ENCODE data around the gene TOP3A.
A peak's percentile ranks its signal among the peaks of the same experiment; 100 is the strongest.

TOP3A gene

DNA sequence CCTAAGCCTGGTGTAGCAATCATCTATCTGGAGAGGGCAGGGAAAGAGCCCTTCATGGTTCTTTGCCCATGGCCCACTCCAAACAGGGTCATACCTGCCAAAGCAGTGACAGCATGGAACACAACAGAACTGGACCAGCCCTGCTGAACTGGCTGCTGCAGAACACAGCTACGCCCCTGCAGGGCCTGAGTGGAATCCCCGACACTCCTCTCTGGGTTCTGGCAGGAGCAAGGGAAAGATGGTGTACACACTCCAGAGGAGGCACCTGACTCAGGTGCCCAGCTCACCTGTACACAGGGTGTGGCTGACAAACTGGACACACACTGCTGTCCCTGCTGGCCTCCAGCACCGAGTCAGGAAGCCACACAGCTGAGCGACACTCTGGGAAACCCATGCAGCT lies 34.5 kb downstream of the TOP3A start:
- DNase-seq (ENCODE audit: low read depth in 2 of 2) = no peak

DNA sequence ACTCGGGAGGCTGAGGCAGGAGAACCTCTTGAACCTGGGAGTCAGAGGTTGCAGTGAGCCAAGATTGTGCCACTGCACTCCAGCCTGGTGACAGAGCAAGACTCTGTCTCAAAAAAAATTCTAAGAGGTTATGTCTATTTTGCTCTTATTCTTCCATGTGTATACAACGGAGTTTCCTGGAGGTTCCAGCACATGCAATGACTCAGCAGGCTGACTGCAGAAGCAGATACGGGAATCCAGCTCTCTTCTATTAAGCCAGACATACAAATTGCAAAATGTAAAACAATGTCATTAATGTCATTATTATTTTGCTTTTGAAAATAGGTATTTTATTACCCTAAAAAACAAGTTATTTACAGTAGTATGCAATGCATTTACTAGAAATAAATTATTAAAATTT lies 35.9 kb downstream of the TOP3A start:
- no peak for DNase-seq (ENCODE audit: low read depth in 2 of 2)

DNA sequence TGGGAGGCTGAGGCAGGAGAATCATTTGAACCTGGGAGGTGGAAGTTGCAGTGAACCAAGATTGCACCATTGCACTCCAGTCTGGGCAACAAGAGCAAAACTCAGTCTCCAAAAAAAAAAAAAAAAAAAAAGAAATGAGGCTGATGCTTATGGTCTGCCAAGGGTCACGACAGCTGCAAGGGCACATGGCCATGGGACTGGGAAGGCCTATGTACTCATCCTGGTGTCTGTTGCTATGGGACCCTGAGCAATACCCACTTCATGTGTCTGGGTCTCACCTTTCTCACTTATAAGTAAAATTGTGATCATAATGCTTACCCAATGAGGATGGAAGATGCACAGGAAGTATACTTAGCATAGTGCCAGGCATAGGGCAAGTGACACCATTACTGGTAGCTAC lies 37.7 kb downstream of the TOP3A start:
- DNase-seq (ENCODE audit: low read depth in 2 of 2) = no peak

DNA sequence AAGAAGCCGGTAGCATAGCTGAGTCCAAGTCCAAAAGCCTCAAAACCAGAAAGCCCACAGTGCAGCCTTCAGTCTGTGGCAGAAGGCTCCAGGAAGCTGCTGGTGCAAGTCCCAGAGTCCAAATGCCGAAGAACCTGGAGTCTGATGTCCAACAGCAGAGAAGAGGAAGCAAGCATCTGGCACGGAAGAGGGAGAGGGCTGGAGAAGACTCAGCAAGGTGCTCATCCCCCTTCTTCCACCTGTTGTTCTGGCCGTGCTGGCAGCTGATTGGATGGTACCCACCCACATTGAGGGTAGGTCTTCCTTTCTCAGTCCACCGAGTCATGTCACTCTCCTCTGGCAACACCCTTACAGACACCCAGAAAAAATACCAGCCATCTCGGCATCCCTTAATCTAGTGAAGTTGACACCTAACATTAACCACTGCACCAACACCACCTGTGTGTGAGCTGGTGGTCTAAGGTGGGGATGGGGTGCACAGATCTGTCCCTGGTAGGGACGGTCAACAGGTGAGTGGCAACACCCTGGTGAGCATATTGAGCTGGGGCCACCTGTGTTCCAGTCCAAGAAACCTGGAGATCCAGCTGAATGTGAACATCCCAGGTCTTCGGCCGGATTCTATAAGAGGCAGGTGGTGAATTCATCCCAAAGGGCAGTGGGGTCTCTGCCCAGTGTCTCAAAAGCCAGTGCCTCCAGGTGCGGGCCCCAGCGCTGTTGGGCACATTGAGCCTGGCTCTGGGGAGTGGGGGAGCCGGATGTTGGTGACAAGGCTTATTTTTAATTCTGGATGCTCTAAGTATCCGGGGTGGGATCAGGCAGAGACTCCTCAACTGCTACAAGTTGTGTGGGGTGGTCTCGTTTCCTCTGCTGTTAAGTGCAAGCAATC lies 44.5 kb downstream of the TOP3A start:
- no peak for DNase-seq (ENCODE audit: low read depth in 2 of 2)

DNA sequence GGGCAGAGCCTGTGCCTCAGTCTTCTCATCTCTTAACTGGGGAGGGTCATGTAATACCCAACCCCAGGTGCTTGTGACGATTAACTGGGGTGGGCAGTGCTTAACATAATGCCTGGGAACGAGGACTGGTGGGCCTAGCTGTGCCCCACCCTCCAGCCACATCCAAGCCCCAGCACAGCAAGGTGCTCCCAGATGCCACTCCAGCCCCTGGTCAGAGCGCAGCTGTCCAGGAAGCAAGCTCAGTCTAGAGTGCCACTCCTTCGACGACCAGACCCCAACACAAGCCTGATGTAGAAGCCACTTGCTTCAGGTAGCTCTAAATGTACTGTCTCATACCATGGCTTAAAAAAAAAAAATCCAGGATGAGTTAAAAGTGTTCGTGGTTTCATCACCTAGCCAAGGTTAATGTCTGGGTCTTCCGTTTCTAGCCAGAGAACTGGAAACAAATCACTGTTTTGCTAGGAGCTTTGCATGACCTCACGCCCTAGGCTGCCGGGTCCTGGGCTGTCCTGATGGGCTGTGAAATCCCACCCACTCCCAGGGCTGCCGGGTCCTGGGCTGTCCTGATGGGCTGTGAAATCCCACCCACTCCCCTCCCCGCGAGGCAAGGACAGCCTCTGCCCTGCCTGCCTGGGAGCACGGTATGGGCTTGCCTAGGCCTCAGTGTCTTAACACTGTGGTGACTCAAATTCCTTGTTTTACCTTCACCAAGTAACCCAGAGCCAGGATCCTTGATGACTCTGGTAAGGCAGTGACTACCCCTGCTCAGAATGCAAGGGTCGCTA lies 46.7 kb downstream of the TOP3A start:
- no peak for DNase-seq (ENCODE audit: low read depth in 2 of 2)

DNA sequence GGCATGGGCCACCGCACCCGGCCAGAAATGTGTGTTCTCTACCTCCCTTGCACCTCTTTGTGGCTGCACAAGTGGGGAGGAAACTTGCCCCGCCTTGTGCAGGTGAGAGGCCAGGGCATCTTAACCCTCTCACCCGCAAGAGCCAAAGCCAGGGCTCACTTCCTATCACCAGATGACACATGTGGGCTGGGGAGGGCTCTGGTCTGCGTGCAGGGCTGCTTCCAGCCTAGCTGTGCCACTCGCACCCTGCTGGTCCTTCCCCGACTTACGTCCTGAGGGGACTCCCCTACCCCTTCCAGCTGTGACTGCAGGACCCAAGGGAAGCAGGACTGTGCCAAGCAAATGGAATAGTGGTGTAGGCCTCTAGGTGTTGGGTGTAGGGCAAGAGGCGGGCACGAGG lies 47.4 kb downstream of the TOP3A start:
- DNase-seq (ENCODE audit: low read depth in 2 of 2) = no peak

DNA sequence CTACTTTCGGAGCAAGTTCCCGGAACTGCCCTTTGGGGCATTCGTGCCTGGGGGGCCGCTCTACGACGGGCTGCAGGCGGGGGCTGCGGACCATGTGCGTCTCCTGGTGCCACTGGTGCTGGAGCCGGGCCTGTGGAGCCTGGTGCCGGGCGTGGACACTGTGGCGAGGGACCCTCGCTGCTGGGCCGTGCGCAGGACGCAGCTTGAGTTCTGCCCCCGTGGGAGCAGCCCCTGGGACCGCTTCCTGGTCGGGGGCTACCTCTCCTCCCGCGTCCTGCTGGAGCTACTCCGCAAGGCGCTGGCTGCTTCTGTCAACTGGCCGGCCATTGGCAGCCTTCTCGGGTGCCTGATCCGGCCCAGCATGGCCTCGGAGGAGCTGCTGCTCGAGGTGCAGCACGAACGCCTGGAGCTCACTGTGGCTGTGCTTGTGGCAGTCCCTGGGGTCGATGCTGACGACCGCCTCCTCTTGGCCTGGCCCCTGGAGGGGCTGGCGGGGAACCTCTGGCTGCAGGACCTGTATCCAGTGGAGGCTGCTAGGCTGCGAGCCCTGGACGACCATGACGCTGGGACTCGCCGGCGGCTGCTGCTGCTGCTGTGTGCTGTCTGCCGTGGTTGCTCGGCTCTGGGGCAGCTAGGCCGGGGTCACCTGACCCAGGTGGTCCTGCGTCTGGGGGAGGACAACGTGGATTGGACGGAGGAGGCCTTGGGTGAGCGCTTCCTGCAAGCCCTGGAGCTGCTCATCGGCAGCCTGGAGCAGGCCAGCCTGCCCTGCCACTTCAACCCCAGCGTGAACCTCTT lies 50.7 kb downstream of the TOP3A start:
- no peak for DNase-seq (ENCODE audit: low read depth in 2 of 2)

DNA sequence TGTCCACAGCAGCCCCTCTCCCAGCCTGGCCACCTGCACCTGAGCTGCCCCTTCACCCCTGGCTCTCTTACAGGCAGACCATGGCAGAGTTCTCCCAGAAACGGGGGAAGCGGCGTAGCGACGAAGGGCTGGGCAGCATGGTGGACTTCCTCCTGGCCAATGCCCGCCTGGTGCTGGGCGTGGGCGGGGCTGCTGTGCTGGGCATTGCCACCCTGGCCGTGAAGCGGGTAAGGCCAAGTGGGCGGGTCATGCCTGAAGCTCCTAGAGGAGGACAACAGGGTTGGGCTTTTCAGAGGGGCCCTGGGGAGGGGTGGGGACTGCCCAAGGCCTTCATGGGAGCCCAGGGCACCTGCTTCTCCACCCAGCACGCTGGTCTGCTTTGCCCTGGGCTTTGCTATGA lies 52.2 kb downstream of the TOP3A start:
- DNase-seq (ENCODE audit: low read depth in 2 of 2) = no peak

DNA sequence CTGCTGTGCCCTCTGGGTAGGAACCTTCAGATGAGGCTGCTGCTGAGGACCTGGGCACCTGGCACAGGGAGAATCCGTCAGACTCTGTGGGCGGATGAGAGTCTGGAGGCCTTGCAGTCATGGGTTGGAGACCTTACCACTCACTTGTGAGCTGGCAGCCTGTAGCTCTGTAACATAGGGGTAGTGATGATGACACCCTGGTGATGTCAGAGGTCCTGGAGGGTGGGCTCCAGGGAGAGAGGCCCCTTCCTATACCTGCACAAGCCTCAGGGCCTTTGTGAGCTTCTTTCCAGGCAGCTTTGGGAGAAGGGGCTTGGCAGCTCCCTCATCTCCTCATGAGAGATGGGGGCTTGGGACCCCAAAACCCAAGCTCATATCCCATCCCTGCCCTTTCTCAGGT lies 52.7 kb downstream of the TOP3A start:
- DNase-seq (ENCODE audit: low read depth in 2 of 2) = no peak

DNA sequence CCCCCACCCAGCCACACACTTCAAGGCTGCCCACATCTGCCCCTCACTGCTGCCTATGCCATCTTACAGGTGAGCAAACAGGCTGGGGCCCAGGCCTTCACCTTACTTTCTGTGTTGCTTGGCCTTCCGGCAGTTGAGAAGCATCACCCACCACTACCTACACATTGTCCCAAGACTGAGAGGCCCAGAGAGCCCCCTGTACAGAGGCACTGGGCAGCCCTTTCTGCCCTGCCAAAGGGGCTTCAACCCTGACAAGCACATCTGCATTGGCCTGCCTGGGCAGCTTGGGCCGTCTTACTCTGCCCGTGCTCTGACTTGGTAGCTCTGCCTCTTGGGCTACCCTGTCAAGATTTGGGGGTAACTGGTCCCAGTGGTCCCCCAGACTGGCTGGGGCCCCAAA lies 53.1 kb downstream of the TOP3A start:
- no peak for DNase-seq (ENCODE audit: low read depth in 2 of 2)

DNA sequence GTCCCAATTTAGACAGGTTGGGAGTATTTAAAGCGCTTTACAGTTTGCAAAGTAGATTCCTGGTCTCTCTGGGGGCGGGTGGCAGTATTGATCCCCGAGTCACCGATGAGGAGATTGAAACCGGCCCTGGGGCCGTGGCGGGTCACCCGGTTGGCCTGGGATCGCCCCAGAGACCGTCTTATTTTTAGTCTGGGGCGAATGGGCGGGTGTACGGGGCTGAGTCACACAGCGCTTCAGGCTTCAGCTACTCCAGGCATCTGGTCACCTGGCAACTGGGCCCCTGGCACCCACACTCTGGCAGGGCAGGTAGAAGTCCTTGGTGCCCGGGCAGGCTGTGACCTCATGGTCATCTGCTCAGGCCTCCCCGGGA lies 53.7 kb downstream of the TOP3A start:
- no peak for DNase-seq (ENCODE audit: low read depth in 2 of 2)

DNA sequence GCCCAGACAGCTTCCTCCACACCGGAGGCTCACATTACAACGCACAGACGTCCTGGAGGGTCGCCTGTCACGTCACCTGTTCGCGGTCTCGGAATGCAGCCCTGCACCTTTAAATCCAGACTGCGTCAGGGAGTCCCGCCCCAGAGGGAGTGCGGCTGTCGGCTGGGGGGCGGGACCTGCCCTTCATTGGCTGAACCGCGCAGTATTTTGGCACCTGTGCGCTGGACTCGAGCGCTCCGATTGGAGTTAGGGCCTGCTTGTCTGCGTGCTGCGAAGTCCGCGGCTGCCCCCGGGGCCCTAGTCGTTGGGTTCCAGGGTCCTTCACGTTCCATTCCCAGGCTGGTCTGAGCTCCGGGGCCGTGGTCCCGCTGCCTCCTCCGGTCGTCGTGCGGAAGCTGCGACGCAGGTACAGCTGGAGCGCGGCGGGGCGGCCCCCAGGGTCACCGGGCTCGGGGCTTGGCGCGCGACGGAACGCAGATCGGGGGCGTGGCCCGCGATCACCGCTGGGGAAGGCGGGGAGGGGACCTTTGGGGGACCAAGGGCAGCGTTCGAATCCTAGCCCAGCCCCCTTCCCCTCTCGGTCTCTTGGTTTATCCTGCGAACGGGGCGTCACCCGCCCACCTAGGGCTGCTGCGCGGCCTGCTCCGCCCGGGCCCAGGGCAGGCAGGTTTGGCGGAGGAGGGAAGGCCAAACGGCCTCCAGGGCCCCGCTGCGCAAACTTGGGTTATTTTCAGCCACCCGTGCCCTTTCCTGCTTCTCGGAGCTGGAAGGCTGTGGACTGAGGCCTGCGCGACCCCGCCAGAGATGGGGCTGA lies 54.3 kb downstream of the TOP3A start, which contains the start of gene MIEF2:
Gene MIEF2, plus strand, starts transcription at position 331 of the 814 bp plus-strand sequence. CDS start 2,059 bp downstream, outside the sequence.
- peak; percentile 75 to 85 for DNase-seq (ENCODE audit: low read depth in 2 of 2)

DNA sequence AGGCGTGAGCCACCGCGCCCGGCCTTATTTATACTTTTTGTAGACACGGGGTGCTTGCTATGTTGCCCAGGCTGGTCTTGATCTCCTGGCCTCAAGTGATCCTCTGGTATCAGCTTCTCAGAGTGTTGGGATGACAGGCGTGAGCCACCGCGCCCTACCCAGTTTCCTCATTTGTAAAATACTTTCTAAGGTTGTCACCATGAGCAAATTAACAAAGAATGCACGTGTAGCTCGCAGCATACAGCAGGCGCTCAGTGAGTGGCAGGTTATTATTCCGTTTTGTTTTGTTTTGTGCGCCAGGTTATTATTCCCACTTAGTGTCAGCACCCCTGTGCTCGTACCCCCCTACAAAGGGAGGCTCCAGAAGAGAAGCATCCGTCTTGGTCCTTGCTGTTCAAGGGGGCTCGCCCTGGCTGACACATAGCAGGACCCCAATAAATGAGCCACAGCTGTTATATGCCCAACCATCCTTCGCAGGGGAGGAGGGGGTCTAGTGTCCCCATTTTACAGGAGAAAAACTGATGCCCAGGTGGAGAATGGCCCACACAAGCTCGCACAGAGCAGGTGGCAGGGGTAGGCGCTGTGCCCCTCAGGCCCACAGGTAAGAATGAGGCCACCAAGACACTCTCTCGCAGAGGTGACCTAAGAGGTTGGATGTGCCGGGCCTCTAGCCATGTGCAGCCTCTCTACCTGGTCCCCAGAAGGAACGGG lies 55.0 kb downstream of the TOP3A start:
- no peak for DNase-seq (ENCODE audit: low read depth in 2 of 2)

DNA sequence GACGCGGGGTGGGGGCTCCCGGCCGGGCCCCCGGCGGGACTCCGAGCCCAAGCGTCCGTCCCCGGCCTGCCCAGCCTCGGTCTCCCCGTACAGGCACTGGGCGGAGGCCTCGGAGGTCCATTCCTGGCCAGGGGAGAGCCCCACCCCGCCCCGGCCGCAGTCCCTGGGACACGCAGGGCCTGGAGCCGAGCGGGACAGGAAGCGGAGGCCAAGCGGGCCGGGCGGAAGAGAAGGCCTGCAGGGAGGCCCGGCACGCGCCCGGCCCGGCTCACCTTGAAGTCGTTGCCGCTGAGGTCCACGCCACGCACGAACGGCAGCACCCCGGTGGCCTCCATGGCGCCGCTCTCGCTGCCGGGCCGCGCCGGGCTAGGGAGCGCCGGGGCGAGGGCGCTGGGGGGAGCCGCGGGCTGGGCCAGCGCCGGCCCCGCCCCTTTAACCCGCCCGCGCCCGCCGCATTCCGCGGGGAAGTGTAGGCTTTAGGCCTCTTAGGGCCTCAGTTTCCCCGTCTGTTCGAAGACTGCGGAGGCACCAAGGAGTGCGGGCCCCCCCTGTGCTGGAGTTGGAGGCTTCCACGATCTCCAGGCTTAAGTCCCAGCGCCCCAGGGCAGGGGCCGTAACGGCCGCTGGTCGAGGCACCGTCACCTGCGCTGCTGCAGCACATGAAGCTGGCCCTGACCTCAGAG lies 56.3 kb downstream of the TOP3A start, which contains the start of gene FLII:
Gene FLII, minus strand, starts transcription at position 383 of the 683 bp plus-strand sequence. Its CDS starts 48 bp downstream, at position 335.
- peak; percentile 21 to 31 for DNase-seq (ENCODE audit: low read depth in 2 of 2)

DNA sequence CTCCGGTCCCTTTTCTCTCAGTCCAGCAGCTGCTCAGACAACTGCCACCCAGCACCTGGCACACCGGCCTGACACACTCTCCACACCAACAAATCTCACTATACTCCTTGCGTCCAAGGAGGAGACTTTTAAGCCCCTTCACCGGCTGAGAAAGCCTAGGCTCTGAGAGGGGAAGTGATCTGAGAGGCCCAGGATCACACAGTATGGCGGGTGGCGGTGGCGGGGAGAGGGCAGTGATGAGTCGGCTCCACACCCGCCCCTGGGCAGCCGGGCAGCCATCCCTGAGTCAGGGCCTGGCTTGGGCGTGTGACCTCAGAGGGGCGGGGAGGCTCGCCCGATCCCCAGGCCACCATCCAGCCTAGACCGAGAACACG lies 56.8 kb downstream of the TOP3A start:
- peak in 1 of 2 donors; percentile 19 for DNase-seq (ENCODE audit: low read depth in 2 of 2)

DNA sequence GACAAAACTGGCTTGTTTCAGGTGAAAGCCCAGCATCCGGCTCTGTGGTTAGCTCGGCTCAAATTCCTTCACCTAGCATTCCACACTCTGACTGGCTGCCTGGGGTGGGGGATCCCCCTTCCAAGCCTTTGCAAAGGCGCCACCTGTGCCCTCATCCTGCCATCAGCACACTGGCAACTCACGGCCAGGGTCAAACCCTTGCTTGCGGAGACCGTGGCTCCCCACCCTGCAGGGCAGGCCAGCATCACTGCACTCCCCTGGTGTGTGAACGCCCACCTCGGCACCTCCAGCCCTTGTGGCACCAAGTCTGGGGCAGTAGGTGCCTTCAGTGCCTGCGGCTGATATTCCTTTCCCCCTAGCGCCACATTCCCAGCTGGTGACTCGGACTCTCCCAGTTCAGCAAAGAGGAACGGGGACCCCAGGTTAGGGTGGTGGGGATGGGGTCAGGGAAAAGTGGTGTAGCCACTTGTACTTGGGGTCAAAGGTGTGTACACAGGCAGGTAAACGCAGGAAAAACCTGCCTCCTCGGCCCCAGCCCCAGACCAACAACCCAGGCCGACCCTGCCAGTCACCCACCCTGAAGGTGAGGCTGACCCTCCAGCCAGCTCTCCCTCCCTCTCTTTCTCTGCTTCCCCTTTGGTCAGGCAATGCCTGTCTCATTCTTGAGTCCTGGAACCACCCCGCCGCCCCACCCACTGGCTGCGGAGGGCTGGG lies 57.4 kb downstream of the TOP3A start:
- DNase-seq (ENCODE audit: low read depth in 2 of 2) = no peak

DNA sequence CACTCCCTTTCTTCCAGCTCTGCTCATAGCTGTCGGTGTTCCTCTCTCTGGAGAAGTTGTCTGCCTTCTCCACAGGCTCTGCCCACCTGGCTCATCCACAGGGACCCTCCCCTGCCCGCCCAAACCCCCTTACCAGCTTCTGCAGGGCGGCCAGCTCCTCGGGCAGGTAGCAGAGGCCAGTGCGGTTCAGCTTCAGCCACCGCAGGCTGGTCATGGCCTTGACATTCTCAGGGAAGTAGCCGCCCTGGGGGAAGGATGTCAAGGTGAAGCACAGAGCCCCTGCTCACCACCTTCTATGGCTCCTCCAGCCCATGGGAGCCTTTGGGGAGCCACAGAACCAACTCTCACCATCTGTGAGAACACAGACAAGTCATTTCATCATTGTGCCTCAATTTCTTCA lies 58.0 kb downstream of the TOP3A start:
- DNase-seq (ENCODE audit: low read depth in 2 of 2) = no peak

DNA sequence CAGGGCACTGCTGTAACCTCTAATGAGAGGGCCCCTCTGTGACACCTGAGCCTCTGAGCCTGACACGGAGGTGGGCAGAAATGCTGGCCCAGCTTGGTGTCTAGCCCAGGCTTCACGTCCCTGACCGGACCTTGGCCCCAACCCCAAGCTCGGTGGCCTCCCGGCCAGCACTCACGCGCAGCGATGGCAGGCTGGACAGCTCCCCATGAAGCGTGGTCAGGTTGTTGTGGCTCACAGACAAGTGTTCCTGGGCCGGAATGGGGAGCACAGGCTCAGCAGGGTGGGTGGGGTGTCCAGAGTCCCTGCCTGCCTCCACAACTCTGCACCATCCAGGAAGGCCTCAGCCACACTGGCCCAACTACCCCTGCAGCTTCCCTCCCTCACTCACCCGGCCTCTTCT lies 58.4 kb downstream of the TOP3A start:
- DNase-seq (ENCODE audit: low read depth in 2 of 2) = no peak

DNA sequence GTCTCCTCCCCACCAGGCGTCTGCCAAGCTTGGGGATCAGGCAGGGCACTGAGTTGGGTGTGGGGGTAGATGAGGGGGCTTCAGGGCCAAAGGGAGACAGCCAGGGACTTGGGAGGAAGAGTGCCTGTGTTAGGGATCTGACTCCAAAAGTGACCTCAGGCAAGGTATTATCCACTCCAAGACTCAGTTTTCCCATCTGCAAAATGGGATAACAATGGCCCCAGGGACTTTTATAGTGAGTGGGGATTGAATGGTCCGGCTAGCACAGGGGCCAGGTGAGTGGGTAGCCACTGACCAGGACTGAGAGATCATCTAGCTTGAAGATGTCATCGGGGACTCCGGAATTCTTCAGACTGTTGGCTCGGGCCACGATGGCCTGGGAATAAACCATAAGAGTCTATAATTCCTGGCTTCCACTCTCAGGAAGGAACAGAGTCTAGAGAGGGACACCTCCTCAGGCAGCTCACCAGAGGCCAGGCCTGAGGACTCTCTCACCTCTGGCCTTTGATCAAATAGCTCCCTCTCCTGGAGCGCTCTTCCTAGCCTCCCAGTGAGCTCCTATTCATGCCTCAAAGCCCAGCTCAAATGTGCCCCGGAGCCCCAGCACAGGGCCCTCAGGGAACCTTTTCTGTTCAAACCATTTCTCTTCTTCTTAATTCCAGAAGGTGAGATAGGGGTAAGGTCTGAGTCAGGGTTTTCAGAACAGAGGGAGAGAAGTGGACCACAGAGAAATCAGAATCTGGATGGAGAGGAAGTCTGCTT lies 59.7 kb downstream of the TOP3A start:
- DNase-seq (ENCODE audit: low read depth in 2 of 2) = no peak
